WTC11 (cell line): Measurements from ENCODE around the gene ISG20L2. TPM values are rescaled to one million over a fixed set of nuclear protein-coding genes. Genes with fewer than 3 reads are reported as not detected.

ENCODE experiments used
- ATAC-seq: fragments of 200-7000 bp; cut with Tn5 transposase; 2 replicates; pipeline ENCODE4 v1.10.0; 2021; ENCODE audit warnings: mild to moderate bottlenecking, moderate library complexity
- CTCF ChIA-PET: fragments of 300-600 bp; sonication (Branson Sonifier 250); formaldehyde crosslinking; loops from one replicate; lab custom pipeline; 2021; ENCODE audit warnings: antibody characterized with exemption; lab: Charles Lee
- POLR2A ChIA-PET: fragments of 350-600 bp; sonication (Branson Sonifier 250); formaldehyde crosslinking; loops from one replicate; lab custom pipeline; 2021; ENCODE audit warnings: antibody characterized with exemption; lab: Charles Lee
- DNase-seq: peaks from one replicate; pipeline ENCODE4 v3.0.0; 2021; ENCODE audit warnings: low spot score
- H3K27ac Mint-ChIP-seq: 2 replicates; pipeline ENCODE4 v1.8.0; 2021; ENCODE audit warnings: mixed read lengths
- H3K27me3 Mint-ChIP-seq: 2 replicates; pipeline ENCODE4 v1.8.0; 2021; ENCODE audit warnings: low read depth, mild to moderate bottlenecking, moderate library complexity, mixed read lengths
- H3K36me3 Mint-ChIP-seq: 2 replicates; pipeline ENCODE4 v1.8.0; 2021; ENCODE audit warnings: mixed read lengths
- H3K4me1 Mint-ChIP-seq: 2 replicates; pipeline ENCODE4 v1.8.0; 2022; ENCODE audit warnings: mixed read lengths
- H3K4me3 Mint-ChIP-seq: 2 replicates; pipeline ENCODE4 v1.8.0; 2021; ENCODE audit warnings: mild to moderate bottlenecking, moderate library complexity, mixed read lengths
- H3K9me3 Mint-ChIP-seq: 2 replicates; pipeline ENCODE4 v1.8.0; 2021; ENCODE audit warnings: mixed read lengths
- AFF4 ChIP-seq: sonication (generic); formaldehyde crosslinking; IDR thresholded peaks from 2 replicates; pipeline ENCODE4 v1.8.1; 2023; ENCODE audit warnings: mild to moderate bottlenecking, missing genetic modification reagents, borderline replicate concordance
- ATF1 ChIP-seq: sonication (generic); formaldehyde crosslinking; IDR thresholded peaks from 2 replicates; pipeline ENCODE4 v1.8.1; 2023; ENCODE audit warnings: mild to moderate bottlenecking, moderate library complexity, missing genetic modification reagents
- ATF2 ChIP-seq: sonication (generic); formaldehyde crosslinking; IDR thresholded peaks from 2 replicates; pipeline ENCODE4 v1.8.1; 2022; ENCODE audit warnings: low read depth, missing genetic modification reagents, borderline replicate concordance
- CREB1 ChIP-seq: sonication (generic); formaldehyde crosslinking; IDR thresholded peaks from 2 replicates; pipeline ENCODE4 v1.8.0; 2023; ENCODE audit warnings: mild to moderate bottlenecking, missing genetic modification reagents
- EMX1 ChIP-seq: fragments of 250-450 bp; sonication (Bioruptor Pico); IDR thresholded peaks from 2 replicates; pipeline ENCODE4 v1.8.0; 2021; ENCODE audit warnings: mild to moderate bottlenecking
- IRF2 ChIP-seq: sonication (generic); formaldehyde crosslinking; IDR thresholded peaks from 2 replicates; pipeline ENCODE4 v1.8.0; 2022; ENCODE audit warnings: low read depth, missing genetic modification reagents, borderline replicate concordance
- JAZF1 ChIP-seq: fragments of 250-450 bp; sonication (Bioruptor Pico); IDR thresholded peaks from 2 replicates; pipeline ENCODE4 v1.9.0; 2021; ENCODE audit warnings: moderate library complexity, mild to moderate bottlenecking, inconsistent platforms
- MAX ChIP-seq: sonication (generic); formaldehyde crosslinking; IDR thresholded peaks from 2 replicates; pipeline ENCODE4 v1.8.0; 2022; ENCODE audit warnings: mild to moderate bottlenecking, missing genetic modification reagents
- NFATC4 ChIP-seq: fragments of 250-450 bp; sonication (Bioruptor Pico); IDR thresholded peaks from 2 replicates; pipeline ENCODE4 v1.9.0; 2021; ENCODE audit warnings: mild to moderate bottlenecking
- NR1H2 ChIP-seq: sonication (generic); formaldehyde crosslinking; IDR thresholded peaks from 2 replicates; pipeline ENCODE4 v1.9.0; 2021; ENCODE audit warnings: mild to moderate bottlenecking, moderate library complexity, missing genetic modification reagents
- TCF7 ChIP-seq: sonication (generic); formaldehyde crosslinking; IDR thresholded peaks from 2 replicates; pipeline ENCODE4 v1.8.0; 2022; ENCODE audit warnings: mild to moderate bottlenecking, low read depth, missing genetic modification reagents, moderate library complexity
- ZMAT4 ChIP-seq: fragments of 250-450 bp; sonication (Bioruptor Pico); IDR thresholded peaks from 2 replicates; pipeline ENCODE4 v1.9.0; 2021; ENCODE audit warnings: mild to moderate bottlenecking
- ZNF396 ChIP-seq: fragments of 250-450 bp; sonication (Bioruptor Pico); IDR thresholded peaks from 2 replicates; pipeline ENCODE4 v1.8.0; 2021; ENCODE audit warnings: mild to moderate bottlenecking, moderate library complexity, borderline replicate concordance
- ZNF671 ChIP-seq: fragments of 250-450 bp; sonication (Bioruptor Pico); IDR thresholded peaks from 2 replicates; pipeline ENCODE4 v1.8.0; 2021; ENCODE audit warnings: mild to moderate bottlenecking
- total RNA-seq: library from RNA; stranded (reverse); gene quantifications from 3 replicates; pipeline ENCODE4 v1.2.3, GENCODE V29; 2021

The ISG20L2 gene
- total RNA-seq, 1 experiment from 2014 or later: 43.8 TPM

GRCh38 chr1:156682166-156682890 is 46.2 kb downstream of the ISG20L2 start:
- Mint-ChIP-seq H3K9me3 (no peaks in the 10 kb centered on the region), H3K4me3 (no peak overlapping the region), H3K4me1 (peaks cover 36% of the 10 kb centered on the region), H3K27me3 (peaks cover 25% of the 10 kb centered on the region), H3K36me3 (no peaks in the 10 kb centered on the region), H3K27ac (no peak overlapping the region)
- ATAC-seq: peak; percentile 70
- CTCF ChIA-PET: interaction anchor here (0.6 to 17.1 kb wide), 19 partner anchors 9 to 245 kb away, joined by 3 to 1553 read pairs (median 9); partner anchors contain the start of genes BCAN, CRABP2, HAPLN2 and ISG20L2
- POLR2A ChIA-PET: interaction anchor here (0.8 to 1.1 kb wide), 2 partner anchors 14 to 24 kb away, joined by 3 read pairs; no protein-coding TSS in a partner anchor
- TF ChIP-seq MAX (CRISPR knock-in tag): no peak
- no peak for TF ChIP-seq CREB1 (CRISPR knock-in tag)
- no peak for TF ChIP-seq IRF2 (CRISPR knock-in tag)
- no peak for TF ChIP-seq ATF1
- TF ChIP-seq ZMAT4 (CRISPR knock-in tag): no peak
- no peak for TF ChIP-seq TCF7 (CRISPR knock-in tag)
- no peak for TF ChIP-seq NFATC4 (CRISPR knock-in tag)
- DNase-seq: no peak

GRCh38 chr1:156681196-156681960 is 47.2 kb downstream of the ISG20L2 start:
- Mint-ChIP-seq H3K27me3 (peaks cover 28% of the 10 kb centered on the region), H3K4me3 (no peak overlapping the region), H3K27ac (no peak overlapping the region), H3K36me3 (no peaks in the 10 kb centered on the region), H3K4me1 (peaks cover 37% of the 10 kb centered on the region), H3K9me3 (no peaks in the 10 kb centered on the region)
- no peak for TF ChIP-seq ZMAT4 (CRISPR knock-in tag)
- TF ChIP-seq ZNF671 (CRISPR knock-in tag): no peak
- TF ChIP-seq AFF4 (CRISPR knock-in tag): no peak
- no peak for TF ChIP-seq TCF7 (CRISPR knock-in tag)
- TF ChIP-seq JAZF1 (CRISPR knock-in tag): no peak
- TF ChIP-seq EMX1 (CRISPR knock-in tag): no peak
- no peak for TF ChIP-seq ZNF396
- no peak for TF ChIP-seq NR1H2 (CRISPR knock-in tag)
- no peak for TF ChIP-seq ATF2 (CRISPR knock-in tag)
- ATAC-seq (no peak), DNase-seq (no peak)
- CTCF ChIA-PET: interaction anchor here (1.0 to 17.1 kb wide), 19 partner anchors 8 to 246 kb away, joined by 3 to 1553 read pairs (median 9); partner anchors contain the start of genes BCAN, CRABP2, HAPLN2 and ISG20L2
- POLR2A ChIA-PET: interaction anchor here (1.1 to 1.3 kb wide), 2 partner anchors 13 to 25 kb away, joined by 3 read pairs; no protein-coding TSS in a partner anchor
